SK-N-SH (cell line): ENCODE data around the gene ADAMTS16. TPM values are rescaled to one million over a fixed set of nuclear protein-coding genes. Genes with fewer than 3 reads are reported as not detected.

Source experiments
- CTCF ChIA-PET: fragments of 300-600, 350-600 bp; formaldehyde crosslinking; extraction: SDS; loops from one replicate; lab custom pipeline; 2021; lab: Yijun Ruan, JAX
- POLR2A ChIA-PET: fragments of 350-600 bp; sonication (Branson Sonifier 250); formaldehyde crosslinking; extraction: SDS; loops from one replicate; lab custom pipeline; 2020; ENCODE audit warnings: antibody characterized with exemption, inconsistent platforms; lab: Yijun Ruan, JAX
- DNase-seq: peaks from one replicate; pipeline ENCODE4 v3.0.0; 2012
- H2AFZ ChIP-seq: fragments of 200-600 bp; sonication (generic); 2 replicates; pipeline ENCODE4 v1.8.1; 2016; ENCODE audit warnings: antibody characterized with exemption, mild to moderate bottlenecking, low read depth
- H3F3A ChIP-seq: fragments of 200-600 bp; sonication (generic); replicated peaks from 2 replicates; pipeline ENCODE3; 2016; ENCODE audit warnings: antibody characterized with exemption, mild to moderate bottlenecking; ENCODE audit not compliant: insufficient read depth
- H3K27ac ChIP-seq, 2 experiments: fragments of 200-500 bp in 1 of 2; fragments of 200-600 bp in 1 of 2; sonication (Bioruptor generic) in 1 of 2; sonication (generic), shearing (Covaris generic) in 1 of 2; 2 replicates each; pipeline versions ENCODE4 v1.5.1 to v1.6.1; 2014 to 2016; ENCODE audit warnings: low read depth in 2 of 2, inconsistent platforms in 1 of 2, low read length in 1 of 2, mild to moderate bottlenecking in 1 of 2, mixed read lengths in 1 of 2
- H3K27me3 ChIP-seq: fragments of 200-600 bp; sonication (generic), shearing (Covaris generic); 2 replicates; pipeline ENCODE4 v1.6.1; 2016; ENCODE audit warnings: mixed run types; ENCODE audit not compliant: insufficient read depth
- H3K36me3 ChIP-seq, 2 experiments: fragments of 200-500 bp in 1 of 2; fragments of 200-600 bp in 1 of 2; sonication (Bioruptor generic) in 1 of 2; sonication (generic) in 1 of 2; replicated peaks in 1 of 2; 2 replicates each; pipeline versions ENCODE3 to v1.5.1; 2014 to 2016; ENCODE audit warnings: low read length in 1 of 2, mild to moderate bottlenecking in 1 of 2; ENCODE audit not compliant: insufficient read depth in 2 of 2, control insufficient read depth in 1 of 2
- H3K4me1 ChIP-seq, 2 experiments: fragments of 200-500 bp in 1 of 2; fragments of 200-600 bp in 1 of 2; sonication (Bioruptor generic) in 1 of 2; sonication (generic), shearing (Covaris generic) in 1 of 2; 2 replicates each; pipeline versions ENCODE4 v1.5.1 to v1.6.1; 2014 to 2016; ENCODE audit warnings: low read depth in 1 of 2, low read length in 1 of 2, mixed run types in 1 of 2; ENCODE audit not compliant: insufficient read depth in 2 of 2, control insufficient read depth in 1 of 2
- H3K4me2 ChIP-seq: fragments of 200-600 bp; sonication (generic), shearing (Covaris generic); 2 replicates; pipeline ENCODE4 v1.6.1; 2017; ENCODE audit warnings: mixed run types
- H3K4me3 ChIP-seq, 2 experiments: fragments of 200-500 bp in 1 of 2; fragments of 200-600 bp in 1 of 2; sonication (Bioruptor generic) in 1 of 2; sonication (generic), shearing (Covaris generic) in 1 of 2; 2 replicates each; pipeline versions ENCODE4 v1.5.1 to v1.8.1; 2014 to 2016; ENCODE audit warnings: low read depth in 2 of 2, inconsistent platforms in 1 of 2, low read length in 1 of 2, mild to moderate bottlenecking in 1 of 2, mixed read lengths in 1 of 2, moderate library complexity in 1 of 2
- H3K79me2 ChIP-seq: fragments of 200-600 bp; sonication (generic); 2 replicates; pipeline ENCODE4 v1.8.1; 2017; ENCODE audit warnings: mild to moderate bottlenecking; ENCODE audit not compliant: insufficient read depth
- H3K9ac ChIP-seq: fragments of 200-600 bp; sonication (generic); 2 replicates; pipeline ENCODE4 v1.6.1; 2017; ENCODE audit warnings: mixed run types
- H3K9me2 ChIP-seq: fragments of 200-600 bp; sonication (generic); 2 replicates; pipeline ENCODE4 v1.6.1; 2017; ENCODE audit warnings: mixed run types
- H3K9me3 ChIP-seq: fragments of 200-600 bp; sonication (generic); 2 replicates; pipeline ENCODE4 v1.6.1; 2017; ENCODE audit warnings: mixed run types, mild to moderate bottlenecking, moderate library complexity
- H4K20me1 ChIP-seq: fragments of 200-600 bp; sonication (generic); 2 replicates; pipeline ENCODE4 v1.6.1; 2017; ENCODE audit warnings: mild to moderate bottlenecking, mixed run types; ENCODE audit not compliant: insufficient read depth
- CHD2 ChIP-seq: fragments of 150-350 bp; IDR thresholded peaks from 2 replicates; pipeline ENCODE4 v1.6.1; 2018; ENCODE audit warnings: low read length; ENCODE audit not compliant: partially characterized antibody
- ELF1 ChIP-seq: IDR thresholded peaks from 2 replicates; pipeline ENCODE4 v1.4.0; 2012
- EP300 ChIP-seq, 2 experiments: IDR thresholded peaks; 2 replicates each; pipeline versions ENCODE4 v1.4.0 to v1.6.1; 2012; ENCODE audit warnings: borderline replicate concordance in 1 of 2, low read depth in 1 of 2, low read length in 1 of 2
- FOSL2 ChIP-seq: IDR thresholded peaks from 2 replicates; pipeline ENCODE4 v1.4.0; 2012; ENCODE audit warnings: low read depth, mild to moderate bottlenecking, moderate library complexity, borderline replicate concordance
- FOXJ3 ChIP-seq: sonication (generic); formaldehyde crosslinking; IDR thresholded peaks from 2 replicates; pipeline ENCODE4 v1.5.1; 2020; ENCODE audit warnings: mild to moderate bottlenecking, missing genetic modification reagents
- GATA2 ChIP-seq: sonication (generic); formaldehyde crosslinking; IDR thresholded peaks from 2 replicates; pipeline ENCODE4 v1.5.0; 2020; ENCODE audit warnings: mild to moderate bottlenecking, missing genetic modification reagents
- MXI1 ChIP-seq: IDR thresholded peaks from 2 replicates; pipeline ENCODE4 v1.6.1; 2012; ENCODE audit warnings: mild to moderate bottlenecking, low read depth, low read length, improper control_type of control experiment
- NFIC ChIP-seq: IDR thresholded peaks from 2 replicates; pipeline ENCODE4 v1.4.0; 2012; ENCODE audit warnings: borderline replicate concordance
- NRF1 ChIP-seq: IDR thresholded peaks from 2 replicates; pipeline ENCODE4 v1.6.1; 2012; ENCODE audit warnings: low read depth, mild to moderate bottlenecking, low read length
- RCOR1 ChIP-seq: fragments of 150-350 bp; IDR thresholded peaks from 2 replicates; pipeline ENCODE4 v1.6.1; 2017; ENCODE audit warnings: antibody characterized with exemption, low read length
- RXRA ChIP-seq: IDR thresholded peaks from 2 replicates; pipeline ENCODE4 v1.4.0; 2012; ENCODE audit warnings: low read depth, mild to moderate bottlenecking, borderline replicate concordance
- SIN3A ChIP-seq: IDR thresholded peaks from 2 replicates; pipeline ENCODE4 v1.6.1; 2012; ENCODE audit warnings: low read depth, mild to moderate bottlenecking, low read length, moderate library complexity, borderline replicate concordance
- TAF1 ChIP-seq: IDR thresholded peaks from 2 replicates; pipeline ENCODE4 v1.6.1; 2012; ENCODE audit warnings: low read depth, mild to moderate bottlenecking, low read length, moderate library complexity, borderline replicate concordance
- TEAD4 ChIP-seq: IDR thresholded peaks from 2 replicates; pipeline ENCODE4 v1.4.0; 2012; ENCODE audit warnings: mild to moderate bottlenecking, borderline replicate concordance; ENCODE audit not compliant: insufficient read depth
- WGBS: methylation state at CpG from one replicate; pipeline ENCODE4 v1.1.6; 2017; ENCODE audit warnings: low lambda C conversion rate; 5-methylcytosine and 5-hydroxymethylcytosine counted together
- polyA plus RNA-seq, 3 experiments: library from polyadenylated mRNA; depleted of rRNA; stranded (reverse); fragments of >200 nt; gene quantifications; 2 replicates each; pipeline ENCODE4 v1.2.3, GENCODE V29; 2012
- TF ChIP-seq, protein P1 (sequence below): fragments of 150-350 bp; IDR thresholded peaks from 2 replicates; pipeline ENCODE4 v1.6.1; 2017; ENCODE audit warnings: antibody characterized with exemption, low read length, low read depth, borderline replicate concordance
- TF ChIP-seq, protein P2 (sequence below): IDR thresholded peaks from 2 replicates; pipeline ENCODE4 v1.4.0; 2012; ENCODE audit warnings: low read depth, borderline replicate concordance
- TF ChIP-seq, protein P3 (sequence below): IDR thresholded peaks from 2 replicates; pipeline ENCODE4 v1.6.1; 2012; ENCODE audit warnings: mild to moderate bottlenecking, low read depth, low read length, moderate library complexity
- TF ChIP-seq, protein P4 (sequence below): IDR thresholded peaks from 2 replicates; pipeline ENCODE4; 2012
- TF ChIP-seq, protein P5 (sequence below): fragments of 200-600 bp; sonication (generic); IDR thresholded peaks from 2 replicates; pipeline ENCODE4 v1.6.1; 2017; ENCODE audit warnings: antibody characterized with exemption, mild to moderate bottlenecking, moderate library complexity

Gene ADAMTS16
- polyA plus RNA-seq, 1 of the 3 experiments (the other 2 are of a cell fraction), result not detected

DNA sequence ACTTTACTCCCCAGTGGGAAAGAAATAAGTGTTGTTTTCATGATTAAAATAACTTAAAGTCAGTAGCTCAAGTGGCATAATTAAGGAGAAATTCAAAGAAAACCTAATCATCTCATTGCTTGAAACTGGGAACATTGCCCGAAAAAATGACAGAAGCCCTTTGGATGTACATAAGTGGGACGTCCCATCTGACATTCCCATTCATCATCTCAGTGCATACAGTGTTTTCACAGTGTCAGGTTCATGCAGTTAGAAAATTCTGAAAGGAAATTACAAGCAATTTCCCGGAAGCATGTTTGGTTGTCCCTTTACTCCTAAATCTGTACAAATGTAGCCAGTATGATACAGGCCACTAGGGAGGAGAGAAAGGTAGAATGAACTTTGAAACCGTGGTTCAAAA lies 95.6 kb downstream of the ADAMTS16 start:
- WGBS, result 52% methylated on average over 4 of the region's 4 CpGs
- DNase-seq, result no peak
- Histone ChIP-seq H3K4me3 (no peak overlapping the region), H3F3A (no peaks in the 10 kb centered on the region), H3K27ac (no peak overlapping the region), H2AFZ (no peak overlapping the region), H3K4me1 (no peaks in the 10 kb centered on the region; a peak in 1 of 4 replicates), H4K20me1 (no peaks in the 10 kb centered on the region), H3K9me3 (no peaks in the 10 kb centered on the region), H3K79me2 (no peaks in the 10 kb centered on the region), H3K27me3 (no peaks in the 10 kb centered on the region), H3K36me3 (no peaks in the 10 kb centered on the region), H3K9ac (no peak overlapping the region), H3K4me2 (no peak overlapping the region), H3K9me2 (no peaks in the 10 kb centered on the region)
- ChIA-PET CTCF (no interaction called here), POLR2A (no interaction called here)
- TF ChIP-seq TEAD4, result no peak
- no peak for TF ChIP-seq MXI1
- no peak for TF ChIP-seq GATA2 (CRISPR knock-in tag)
- TF ChIP-seq EP300 (IDR thresholded peaks at IDR 0.05; ENCODE audit: borderline replicate concordance in 1 of 2, low read depth in 1 of 2, low read length in 1 of 2), result no peak
- no peak for TF ChIP-seq ELF1
- TF ChIP-seq RXRA, result no peak
- TF ChIP-seq SIN3A, result no peak
- TF ChIP-seq FOXJ3, result no peak
- no peak for TF ChIP-seq RCOR1

DNA sequence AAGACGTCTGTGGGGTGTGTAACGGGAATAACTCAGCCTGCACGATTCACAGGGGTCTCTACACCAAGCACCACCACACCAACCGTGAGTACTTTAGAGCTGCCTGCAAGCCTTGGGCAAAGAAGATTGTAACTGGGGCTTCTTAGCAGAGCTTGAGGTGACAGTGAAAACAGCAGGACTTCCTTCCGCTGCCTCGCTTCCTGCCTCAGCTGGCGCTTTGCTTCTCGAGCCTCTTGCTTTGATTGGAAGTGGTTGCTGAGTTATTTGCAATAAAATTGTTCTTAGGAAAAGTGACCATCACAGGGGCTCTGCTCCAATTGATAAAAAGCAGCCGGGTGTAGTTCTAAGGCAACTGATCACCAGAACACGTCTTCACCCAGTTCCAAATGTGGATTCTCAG lies 99.1 kb downstream of the ADAMTS16 start:
- ChIA-PET CTCF (no interaction called here), POLR2A (no interaction called here)
- Histone ChIP-seq H3K27ac (no peak overlapping the region), H3K4me1 (no peaks in the 10 kb centered on the region), H3K9me2 (no peaks in the 10 kb centered on the region), H3K36me3 (no peaks in the 10 kb centered on the region), H3K9me3 (no peaks in the 10 kb centered on the region), H3K9ac (no peak overlapping the region), H3K79me2 (no peaks in the 10 kb centered on the region), H3K27me3 (no peaks in the 10 kb centered on the region), H2AFZ (no peak overlapping the region), H3K4me3 (no peak overlapping the region), H3K4me2 (no peak overlapping the region), H4K20me1 (no peaks in the 10 kb centered on the region), H3F3A (no peaks in the 10 kb centered on the region)
- no peak for DNase-seq
- WGBS, result 37% methylated on average over 10 of the region's 10 CpGs
- TF ChIP-seq FOSL2, result no peak
- TF ChIP-seq, protein P1, sequence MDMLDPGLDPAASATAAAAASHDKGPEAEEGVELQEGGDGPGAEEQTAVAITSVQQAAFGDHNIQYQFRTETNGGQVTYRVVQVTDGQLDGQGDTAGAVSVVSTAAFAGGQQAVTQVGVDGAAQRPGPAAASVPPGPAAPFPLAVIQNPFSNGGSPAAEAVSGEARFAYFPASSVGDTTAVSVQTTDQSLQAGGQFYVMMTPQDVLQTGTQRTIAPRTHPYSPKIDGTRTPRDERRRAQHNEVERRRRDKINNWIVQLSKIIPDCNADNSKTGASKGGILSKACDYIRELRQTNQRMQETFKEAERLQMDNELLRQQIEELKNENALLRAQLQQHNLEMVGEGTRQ, result no peak
- TF ChIP-seq, protein P2, sequence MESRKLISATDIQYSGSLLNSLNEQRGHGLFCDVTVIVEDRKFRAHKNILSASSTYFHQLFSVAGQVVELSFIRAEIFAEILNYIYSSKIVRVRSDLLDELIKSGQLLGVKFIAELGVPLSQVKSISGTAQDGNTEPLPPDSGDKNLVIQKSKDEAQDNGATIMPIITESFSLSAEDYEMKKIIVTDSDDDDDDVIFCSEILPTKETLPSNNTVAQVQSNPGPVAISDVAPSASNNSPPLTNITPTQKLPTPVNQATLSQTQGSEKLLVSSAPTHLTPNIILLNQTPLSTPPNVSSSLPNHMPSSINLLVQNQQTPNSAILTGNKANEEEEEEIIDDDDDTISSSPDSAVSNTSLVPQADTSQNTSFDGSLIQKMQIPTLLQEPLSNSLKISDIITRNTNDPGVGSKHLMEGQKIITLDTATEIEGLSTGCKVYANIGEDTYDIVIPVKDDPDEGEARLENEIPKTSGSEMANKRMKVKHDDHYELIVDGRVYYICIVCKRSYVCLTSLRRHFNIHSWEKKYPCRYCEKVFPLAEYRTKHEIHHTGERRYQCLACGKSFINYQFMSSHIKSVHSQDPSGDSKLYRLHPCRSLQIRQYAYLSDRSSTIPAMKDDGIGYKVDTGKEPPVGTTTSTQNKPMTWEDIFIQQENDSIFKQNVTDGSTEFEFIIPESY, result no peak
- TF ChIP-seq, protein P3, sequence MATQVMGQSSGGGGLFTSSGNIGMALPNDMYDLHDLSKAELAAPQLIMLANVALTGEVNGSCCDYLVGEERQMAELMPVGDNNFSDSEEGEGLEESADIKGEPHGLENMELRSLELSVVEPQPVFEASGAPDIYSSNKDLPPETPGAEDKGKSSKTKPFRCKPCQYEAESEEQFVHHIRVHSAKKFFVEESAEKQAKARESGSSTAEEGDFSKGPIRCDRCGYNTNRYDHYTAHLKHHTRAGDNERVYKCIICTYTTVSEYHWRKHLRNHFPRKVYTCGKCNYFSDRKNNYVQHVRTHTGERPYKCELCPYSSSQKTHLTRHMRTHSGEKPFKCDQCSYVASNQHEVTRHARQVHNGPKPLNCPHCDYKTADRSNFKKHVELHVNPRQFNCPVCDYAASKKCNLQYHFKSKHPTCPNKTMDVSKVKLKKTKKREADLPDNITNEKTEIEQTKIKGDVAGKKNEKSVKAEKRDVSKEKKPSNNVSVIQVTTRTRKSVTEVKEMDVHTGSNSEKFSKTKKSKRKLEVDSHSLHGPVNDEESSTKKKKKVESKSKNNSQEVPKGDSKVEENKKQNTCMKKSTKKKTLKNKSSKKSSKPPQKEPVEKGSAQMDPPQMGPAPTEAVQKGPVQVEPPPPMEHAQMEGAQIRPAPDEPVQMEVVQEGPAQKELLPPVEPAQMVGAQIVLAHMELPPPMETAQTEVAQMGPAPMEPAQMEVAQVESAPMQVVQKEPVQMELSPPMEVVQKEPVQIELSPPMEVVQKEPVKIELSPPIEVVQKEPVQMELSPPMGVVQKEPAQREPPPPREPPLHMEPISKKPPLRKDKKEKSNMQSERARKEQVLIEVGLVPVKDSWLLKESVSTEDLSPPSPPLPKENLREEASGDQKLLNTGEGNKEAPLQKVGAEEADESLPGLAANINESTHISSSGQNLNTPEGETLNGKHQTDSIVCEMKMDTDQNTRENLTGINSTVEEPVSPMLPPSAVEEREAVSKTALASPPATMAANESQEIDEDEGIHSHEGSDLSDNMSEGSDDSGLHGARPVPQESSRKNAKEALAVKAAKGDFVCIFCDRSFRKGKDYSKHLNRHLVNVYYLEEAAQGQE, result no peak
- TF ChIP-seq, protein P4, sequence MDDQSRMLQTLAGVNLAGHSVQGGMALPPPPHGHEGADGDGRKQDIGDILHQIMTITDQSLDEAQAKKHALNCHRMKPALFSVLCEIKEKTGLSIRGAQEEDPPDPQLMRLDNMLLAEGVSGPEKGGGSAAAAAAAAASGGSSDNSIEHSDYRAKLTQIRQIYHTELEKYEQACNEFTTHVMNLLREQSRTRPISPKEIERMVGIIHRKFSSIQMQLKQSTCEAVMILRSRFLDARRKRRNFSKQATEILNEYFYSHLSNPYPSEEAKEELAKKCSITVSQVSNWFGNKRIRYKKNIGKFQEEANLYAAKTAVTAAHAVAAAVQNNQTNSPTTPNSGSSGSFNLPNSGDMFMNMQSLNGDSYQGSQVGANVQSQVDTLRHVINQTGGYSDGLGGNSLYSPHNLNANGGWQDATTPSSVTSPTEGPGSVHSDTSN, result no peak
- TF ChIP-seq RXRA, result no peak
- TF ChIP-seq, protein P5, sequence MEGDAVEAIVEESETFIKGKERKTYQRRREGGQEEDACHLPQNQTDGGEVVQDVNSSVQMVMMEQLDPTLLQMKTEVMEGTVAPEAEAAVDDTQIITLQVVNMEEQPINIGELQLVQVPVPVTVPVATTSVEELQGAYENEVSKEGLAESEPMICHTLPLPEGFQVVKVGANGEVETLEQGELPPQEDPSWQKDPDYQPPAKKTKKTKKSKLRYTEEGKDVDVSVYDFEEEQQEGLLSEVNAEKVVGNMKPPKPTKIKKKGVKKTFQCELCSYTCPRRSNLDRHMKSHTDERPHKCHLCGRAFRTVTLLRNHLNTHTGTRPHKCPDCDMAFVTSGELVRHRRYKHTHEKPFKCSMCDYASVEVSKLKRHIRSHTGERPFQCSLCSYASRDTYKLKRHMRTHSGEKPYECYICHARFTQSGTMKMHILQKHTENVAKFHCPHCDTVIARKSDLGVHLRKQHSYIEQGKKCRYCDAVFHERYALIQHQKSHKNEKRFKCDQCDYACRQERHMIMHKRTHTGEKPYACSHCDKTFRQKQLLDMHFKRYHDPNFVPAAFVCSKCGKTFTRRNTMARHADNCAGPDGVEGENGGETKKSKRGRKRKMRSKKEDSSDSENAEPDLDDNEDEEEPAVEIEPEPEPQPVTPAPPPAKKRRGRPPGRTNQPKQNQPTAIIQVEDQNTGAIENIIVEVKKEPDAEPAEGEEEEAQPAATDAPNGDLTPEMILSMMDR, result no peak
- TF ChIP-seq FOXJ3, result no peak
- no peak for TF ChIP-seq CHD2
- no peak for TF ChIP-seq MXI1
- no peak for TF ChIP-seq TAF1
- TF ChIP-seq NRF1, result no peak
- TF ChIP-seq NFIC, result no peak
